C1 segment of cervical spinal cord (tissue), 14 donors: ENCODE data around the gene MTSS2.

Source experiments
- DNase-seq, 14 donors: peaks; one replicate each; lab custom pipeline; 2025; lab: John Stamatoyannopoulos, UW

The MTSS2 gene

DNA sequence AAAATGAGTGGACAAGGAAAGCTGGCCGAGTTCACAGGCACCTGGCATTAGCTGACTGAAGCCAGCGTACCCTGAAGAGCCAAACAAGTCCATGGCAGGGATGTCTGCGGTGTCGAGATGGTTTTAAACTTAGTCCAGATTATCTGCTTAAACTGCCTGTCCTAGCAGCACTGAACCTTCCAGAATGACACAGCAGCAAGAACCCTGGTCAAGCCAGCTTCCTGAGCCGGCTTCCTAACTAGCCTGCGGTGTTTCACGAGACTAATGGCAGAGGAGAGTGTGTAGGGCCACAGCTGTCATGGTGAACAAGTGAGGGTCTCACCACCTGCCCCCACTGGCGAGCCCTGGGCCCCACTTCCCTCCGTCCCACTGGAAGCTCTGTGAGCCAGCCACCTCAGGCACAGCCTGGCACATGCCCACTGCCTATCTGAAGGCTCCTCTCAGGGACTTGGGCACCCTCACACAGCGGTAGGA is 28.8 kb upstream of the MTSS2 start:
- DNase-seq = no peak

DNA sequence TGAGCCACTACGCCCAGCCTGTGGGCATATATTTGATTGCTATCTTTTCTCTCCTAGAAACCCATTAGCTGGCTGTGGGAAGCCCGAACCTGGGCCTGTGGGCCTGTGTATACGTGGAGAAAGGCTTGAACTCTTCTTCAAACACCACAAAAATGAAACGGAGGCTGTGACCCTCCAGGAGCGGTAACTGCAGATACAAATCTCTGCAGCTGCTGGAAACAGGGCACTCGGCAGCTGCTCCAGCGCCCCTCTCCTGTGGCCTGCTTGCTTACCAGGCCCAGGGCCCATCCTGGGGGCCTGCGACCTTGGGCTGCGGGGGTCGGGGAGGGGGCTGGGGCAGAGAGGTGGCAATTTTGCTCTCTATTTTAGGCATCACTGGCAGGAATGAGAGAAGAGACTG is 28.0 kb upstream of the MTSS2 start:
- DNase-seq = no peak

DNA sequence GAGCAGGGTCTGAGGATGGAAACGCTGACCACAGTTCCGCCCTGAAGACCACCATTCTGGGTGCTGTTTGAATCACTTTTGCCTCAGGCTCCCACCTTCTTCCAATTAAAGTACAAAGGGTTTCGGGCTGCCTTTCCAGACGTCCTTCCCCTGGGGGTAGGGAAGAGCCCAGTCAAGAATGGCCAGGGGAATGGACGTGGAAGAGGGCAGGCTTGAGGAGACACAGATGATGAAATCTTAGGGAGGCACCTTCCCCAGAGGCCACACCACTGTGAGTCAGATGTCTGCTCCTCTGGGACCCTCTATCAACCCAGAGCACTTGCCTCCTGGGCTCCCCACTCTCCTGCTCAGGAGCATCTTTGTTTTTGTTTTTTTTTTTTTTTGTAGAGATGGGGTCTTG is 27.5 kb upstream of the MTSS2 start:
- DNase-seq = no peak

DNA sequence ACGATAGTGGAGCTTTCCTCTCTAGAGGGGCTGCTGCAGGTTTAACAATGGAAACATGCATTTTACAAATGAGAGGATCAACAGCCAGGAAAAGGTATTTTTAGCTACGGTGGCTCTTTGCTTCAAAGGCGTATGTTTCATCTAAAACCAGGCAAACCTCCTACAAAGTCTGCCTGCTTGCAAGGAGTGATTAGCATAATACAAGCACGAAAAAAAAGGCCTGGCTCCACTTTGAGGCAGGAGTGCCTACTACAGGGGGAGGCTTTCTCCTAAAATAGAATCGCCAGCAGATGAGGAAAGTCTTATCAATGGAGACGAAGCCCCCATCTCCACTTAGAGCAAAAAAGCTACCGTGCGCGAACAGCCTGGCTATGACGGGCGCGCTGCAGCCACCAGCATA is 27.1 kb upstream of the MTSS2 start:
- peak in 1 of 14 donors; percentile 64 for DNase-seq

DNA sequence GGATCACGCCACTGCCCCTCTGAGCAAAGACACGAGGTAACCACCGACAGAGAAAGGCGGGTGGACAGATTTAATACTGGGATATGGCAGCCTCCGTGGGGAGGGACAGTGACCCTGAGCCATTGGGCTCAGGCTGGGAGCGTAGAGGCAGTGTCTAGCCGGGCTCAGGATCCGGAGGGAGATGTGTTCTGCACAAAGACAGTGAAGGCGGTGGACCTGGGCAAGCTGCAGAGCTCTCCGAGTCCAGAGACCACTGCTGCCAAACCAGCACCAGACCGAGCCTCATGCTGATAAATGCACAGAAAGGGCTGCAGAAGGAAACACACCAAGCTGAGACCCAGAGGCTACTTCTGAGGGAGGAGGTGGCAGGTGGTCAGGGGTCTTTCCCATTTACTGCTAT is 26.5 kb upstream of the MTSS2 start:
- peak in 1 of 14 donors; percentile 54 for DNase-seq

DNA sequence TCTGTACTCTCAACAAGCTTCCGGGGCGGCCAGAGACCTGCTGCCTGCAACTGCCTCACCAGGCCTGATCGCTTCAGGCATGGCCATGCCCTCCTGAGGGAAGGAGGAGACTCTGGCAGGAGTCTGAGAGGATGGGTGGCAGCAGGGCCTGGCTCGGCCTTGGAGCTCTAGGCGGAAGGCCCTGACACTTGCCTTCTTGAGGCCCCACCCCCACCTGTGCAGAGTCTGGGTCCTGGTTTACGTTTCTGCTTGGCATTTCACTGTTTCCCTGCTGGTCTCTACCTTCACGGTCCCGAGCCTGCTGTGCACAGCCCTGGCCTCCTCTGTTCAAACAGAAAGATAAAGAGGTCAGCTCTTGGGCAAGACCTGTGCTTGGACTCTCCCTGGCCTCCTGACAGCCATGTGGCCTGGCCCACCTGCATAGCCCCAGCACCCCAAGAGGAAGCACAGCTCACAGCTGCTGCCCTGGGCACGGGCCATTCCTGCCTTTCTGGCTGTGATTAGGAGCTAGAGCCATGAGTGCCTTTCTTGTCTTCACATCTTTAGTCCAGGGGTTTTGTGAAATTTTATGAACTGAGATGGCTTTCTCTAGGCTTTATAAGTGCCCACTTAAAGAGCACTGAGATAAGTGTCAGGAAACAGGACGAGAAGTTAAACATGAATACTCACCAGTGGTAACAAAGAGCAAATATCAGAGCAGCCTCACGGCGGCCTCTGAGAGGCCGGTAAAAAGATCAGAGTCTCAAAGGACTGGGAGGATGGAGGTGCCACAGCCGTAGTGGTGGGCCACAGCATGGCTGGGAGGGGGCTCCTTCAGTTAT is 25.6 kb upstream of the MTSS2 start:
- DNase-seq = peak in 1 of 14 donors; percentile 62

DNA sequence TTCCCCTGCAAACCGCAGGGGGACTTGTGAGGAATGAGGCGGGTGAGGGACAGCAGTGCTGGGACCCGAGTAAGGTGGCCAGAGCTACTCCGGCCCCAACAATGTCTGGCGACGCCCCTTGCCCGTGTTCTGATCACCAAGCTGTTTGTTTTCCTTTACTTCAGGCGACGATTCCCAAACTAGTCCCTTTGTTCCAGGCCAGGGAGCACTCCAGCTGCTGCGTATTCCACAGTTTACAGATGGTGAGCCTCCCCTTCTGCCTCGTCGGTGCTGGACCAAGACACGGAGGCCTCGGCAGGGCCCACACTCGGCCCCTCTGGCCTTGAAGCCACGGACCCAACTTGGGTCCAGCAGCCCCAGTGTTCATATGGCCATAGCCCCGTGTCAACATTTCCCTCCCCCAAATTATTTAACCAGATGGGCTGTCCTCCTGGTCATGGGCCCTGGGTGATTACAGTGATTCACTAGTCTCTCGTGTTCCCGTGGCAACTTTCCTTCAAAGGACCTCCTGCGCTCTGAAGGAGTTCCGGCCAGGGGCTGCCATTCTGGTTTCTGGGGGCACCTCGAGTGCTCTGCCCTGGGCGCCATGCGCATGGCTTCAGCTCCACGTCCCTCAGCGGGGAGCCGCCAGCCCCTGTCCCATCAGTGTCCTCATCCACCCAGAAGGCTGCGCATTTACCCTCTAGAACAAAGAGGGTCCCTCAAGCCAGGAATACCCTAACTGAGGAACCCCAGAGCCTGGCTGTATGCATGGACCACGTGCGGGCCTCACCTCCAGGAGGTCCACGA is 24.8 kb upstream of the MTSS2 start:
- DNase-seq = no peak

DNA sequence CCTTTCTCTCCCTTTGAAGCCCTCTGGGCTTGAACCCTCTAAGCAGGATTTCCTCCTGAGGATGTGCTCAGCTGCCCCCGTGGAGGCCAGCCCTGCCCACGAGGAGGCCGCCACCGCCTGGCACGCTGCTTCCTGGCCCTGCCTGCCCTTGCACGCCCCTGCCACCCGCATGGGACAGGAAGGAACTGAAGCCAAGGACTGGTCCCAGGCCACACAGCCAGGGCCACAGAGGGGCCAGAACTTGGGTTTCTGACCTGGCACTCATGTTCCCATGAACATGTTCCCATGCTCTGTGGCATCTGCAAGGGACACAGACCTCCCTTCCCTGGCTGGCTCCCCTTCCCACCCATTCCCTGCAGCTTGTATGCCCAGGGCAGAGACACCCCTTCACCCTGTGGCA is 24.1 kb upstream of the MTSS2 start:
- no peak for DNase-seq

DNA sequence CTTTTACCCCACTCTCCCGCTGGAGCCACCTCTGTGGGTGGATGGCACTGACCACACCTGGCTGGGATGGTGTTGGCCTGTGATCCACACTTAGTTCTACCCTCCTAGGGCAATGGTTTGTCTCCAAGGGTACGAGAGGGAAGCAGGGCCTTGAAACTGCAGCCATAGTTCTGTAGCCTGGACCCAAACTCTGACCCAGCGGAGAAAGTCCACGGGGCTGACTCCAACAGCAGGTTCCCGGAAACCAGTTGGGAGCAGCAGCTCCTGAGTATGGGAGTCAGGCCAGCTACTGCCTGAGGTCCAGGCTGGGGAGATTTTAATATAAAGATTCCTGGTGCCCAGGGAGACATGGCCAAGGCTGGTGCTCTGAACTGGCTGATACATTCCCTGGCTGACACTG is 23.6 kb upstream of the MTSS2 start:
- DNase-seq = no peak

DNA sequence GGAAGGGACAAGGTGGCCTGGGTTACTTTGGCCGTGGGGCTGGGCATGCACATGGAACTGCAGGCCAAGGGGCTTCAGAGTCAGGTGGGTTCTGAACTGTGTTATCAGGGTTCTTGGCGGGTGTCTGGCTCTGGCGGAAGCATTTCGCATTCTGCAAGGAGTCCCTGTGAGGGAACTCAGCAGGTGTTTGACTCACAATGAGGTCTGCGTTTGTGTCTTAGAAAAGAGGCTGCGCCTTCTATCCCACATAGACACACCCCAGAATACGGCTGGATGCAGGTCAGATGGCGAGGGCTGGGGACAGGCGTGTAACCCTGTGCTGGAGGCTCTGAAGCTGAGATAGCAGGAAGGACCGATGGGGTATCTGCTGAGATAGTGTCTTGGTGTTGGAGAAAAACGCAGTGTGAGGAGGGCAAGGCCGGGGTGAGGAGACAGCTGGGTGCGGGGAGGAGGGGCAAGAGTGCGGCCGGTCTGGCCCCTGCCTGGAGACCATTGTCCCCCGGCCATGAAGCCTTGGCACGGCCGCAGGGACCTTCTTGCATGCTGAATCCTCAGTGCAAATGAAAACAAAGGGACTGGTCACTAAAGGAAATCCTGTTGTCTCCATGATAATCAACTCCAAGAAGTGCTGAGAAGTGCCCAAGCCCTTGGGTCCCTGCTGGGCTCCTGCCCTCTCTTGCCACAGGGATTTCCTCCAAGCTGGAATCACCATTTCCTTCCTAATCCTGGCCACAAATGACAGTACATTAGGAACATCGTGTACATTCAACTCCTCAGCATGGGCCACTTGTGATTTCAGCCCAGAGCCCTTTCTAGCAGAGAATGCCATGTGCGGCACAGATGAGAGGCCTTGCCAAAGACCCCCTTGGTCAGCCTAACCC is 22.8 kb upstream of the MTSS2 start:
- DNase-seq = peak in 1 of 14 donors; percentile 58

DNA sequence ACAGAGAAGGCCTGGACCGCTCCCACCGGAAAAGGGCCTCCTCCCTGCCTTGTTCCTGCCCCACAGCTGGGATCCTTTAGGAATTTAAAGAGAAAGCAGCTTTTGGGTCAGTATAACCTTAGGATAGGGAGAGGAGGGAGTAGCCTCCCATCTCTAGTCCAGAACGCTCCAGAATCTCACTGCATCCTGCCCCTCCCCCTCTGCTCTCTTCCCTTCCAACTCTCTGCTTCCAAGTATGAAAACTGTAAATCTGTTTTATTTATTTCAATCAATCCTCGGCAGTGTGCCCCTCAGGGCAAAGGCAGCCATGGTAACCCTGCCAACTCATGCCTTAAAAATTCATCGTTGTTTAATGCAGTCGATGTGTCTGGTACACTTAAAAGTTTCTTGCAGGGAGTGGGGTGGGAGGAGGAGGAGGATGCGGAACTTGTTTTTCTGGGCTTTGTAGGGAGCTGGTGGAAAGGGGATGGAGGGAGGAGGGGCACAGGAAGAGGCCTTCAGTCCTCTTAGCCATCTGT is 21.2 kb upstream of the MTSS2 start:
- no peak for DNase-seq

DNA sequence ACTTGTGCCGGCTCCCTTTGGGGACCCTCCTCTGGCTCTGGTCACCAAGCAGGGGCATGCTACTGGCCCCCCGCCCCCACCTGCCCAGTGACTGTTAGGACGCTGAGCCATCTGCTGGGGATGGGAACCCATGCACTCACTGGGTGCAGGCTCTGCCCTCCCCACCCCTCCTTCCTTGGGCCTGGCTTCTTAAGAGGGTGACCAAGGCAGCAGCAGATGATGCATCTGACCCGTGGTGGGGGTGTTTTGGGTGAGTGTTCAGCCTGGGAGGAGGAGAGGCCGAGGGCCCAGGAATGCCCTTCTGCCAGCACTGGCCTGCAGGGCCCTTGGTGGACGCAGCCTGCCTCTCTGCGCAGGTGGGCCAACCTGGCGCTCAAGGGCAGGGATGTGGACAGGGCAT is 19.2 kb upstream of the MTSS2 start:
- DNase-seq = no peak

DNA sequence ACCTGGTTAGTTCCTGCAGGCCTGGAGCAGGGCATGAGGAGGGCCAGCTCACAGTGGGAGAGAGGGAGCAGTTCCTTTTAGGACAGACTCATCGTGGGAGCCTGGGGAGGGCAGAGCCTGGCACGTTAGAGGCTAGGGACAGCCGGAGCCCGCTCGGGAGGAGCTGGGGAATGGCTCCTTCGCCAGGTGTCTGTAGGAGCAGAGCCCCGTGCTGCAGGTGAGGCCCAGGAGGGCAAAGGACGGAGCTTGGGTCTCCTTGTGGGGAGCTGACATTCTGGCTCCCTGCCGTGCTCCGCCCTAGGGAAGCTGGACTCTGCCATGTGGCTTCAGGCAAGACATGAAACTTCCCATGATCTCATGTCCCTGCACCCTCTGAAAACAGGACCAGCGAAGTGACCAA is 18.7 kb upstream of the MTSS2 start:
- peak in 1 of 14 donors; percentile 48 for DNase-seq

DNA sequence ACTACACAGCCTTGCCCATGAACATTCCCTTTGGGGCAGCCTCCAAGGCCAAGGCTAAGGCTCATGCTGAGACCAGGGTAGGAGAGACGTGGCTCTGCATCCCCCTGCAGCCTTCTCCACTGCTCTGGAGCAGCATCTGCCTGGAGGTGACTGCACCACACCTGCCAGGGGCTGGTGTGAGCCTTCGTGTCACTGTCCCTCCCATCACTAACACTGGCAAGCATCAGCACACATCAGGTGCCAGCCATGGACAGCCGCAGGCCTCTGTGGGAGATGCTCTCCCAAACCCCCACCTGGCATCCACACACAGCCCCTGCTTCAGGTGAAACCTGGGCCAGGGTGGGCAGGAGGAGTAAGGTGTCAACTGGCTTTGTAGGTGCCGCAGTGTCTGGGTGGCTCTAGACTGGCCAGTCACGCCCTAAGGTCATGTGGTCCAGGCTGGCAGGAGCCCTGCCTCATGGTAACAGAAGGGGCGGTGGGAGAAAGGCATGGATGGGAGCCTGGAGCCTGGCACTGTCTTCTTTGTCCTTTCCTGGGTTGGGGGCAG is 18.1 kb upstream of the MTSS2 start:
- no peak for DNase-seq

DNA sequence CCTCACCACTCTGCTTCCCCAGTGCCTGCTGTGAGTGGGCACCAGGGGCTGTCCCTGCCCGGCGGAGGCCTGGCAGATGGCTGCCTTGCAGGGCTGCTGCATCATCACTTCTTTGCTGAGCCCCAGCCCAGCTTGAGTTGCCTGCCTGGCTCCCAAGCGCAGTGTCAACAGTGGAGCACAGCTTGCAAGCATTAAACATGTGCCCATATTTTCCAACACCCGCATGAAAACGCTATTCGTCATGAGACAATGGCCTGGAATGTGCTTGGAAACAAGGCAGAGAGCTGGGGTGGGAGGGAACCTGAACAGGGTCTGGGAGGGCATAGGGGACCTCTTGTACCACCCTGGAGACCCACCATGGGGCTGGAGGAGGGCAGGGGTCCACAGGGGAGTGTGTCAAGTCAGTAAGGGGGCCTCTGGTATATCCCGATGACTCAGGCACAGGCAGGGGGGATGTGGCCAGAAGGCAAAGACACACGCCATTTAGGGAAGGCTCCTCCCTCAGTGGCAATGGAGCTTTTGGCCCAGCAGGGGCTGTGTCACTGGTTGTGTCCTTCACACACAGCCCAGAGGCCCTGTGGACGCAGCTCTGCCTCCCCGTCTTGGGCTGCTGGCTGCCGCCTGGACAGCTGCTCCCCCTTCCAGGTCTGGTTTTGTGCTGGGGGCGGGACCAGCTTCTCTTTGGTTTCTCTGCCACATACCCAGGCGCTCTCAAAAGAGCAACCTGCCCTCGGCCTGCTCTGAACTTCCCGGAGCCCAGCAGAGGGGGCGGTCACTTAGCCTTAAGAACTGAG is 17.4 kb upstream of the MTSS2 start:
- DNase-seq = peak in 3 of 14 donors; percentile 22 to 86 (median 47)

DNA sequence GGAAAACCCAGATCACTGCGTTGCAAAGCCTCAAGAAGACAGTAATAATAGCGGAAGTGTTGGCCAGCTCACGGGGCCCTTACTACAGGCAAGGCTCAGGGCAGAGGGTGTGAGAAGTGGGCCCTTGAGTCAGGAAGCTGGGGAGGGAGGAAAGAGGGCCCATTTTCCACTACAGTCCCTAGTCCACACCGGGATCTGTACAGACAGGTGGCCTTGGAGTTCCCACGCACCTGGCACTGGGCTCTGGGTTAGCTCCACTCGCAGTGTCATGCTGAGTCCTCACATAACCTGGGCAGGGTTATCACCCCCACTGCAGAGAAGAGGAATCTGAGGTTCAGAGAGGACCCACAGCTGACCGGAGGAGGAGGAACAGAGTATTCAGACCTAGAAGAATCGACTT is 16.8 kb upstream of the MTSS2 start:
- DNase-seq = no peak

DNA sequence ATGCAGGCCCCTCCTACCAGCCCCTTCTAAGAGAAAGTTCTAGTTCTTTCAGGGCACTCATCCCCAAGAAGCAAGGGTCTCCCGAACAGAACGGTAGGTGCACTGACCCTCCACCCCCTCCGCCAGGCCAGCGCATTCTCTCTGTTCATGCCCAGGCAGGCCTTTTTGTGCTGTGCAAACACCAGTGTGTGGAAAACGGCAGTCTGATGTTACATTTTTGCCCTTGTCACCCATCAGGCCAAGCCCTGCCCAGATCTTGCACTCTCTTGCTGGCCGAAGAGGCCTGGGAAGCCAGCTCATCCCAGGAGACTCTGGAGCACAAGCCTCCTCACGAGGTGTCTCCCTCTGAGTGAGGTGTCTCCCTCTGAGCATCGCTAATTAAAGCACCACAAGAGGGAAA is 16.1 kb upstream of the MTSS2 start:
- DNase-seq = no peak

DNA sequence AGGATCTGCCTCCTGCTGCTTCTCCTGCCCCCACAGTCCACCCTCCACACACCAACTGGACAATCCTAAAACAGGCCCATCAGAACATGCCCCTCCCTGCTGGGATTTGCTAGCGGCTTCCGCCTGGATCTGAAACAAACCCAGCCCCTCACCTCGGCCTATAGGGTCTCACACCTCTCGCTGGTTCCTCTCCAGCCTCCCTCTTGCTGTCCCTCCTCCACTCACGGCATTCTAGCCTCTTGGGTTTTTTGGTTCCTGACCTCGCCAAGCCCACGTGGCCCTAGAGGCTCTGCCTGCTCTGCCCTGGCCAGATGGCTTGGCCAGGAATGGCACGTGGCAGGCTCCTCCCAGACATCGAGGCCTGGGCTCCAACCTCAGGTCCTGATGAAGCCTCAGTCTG is 15.7 kb upstream of the MTSS2 start:
- DNase-seq = no peak

DNA sequence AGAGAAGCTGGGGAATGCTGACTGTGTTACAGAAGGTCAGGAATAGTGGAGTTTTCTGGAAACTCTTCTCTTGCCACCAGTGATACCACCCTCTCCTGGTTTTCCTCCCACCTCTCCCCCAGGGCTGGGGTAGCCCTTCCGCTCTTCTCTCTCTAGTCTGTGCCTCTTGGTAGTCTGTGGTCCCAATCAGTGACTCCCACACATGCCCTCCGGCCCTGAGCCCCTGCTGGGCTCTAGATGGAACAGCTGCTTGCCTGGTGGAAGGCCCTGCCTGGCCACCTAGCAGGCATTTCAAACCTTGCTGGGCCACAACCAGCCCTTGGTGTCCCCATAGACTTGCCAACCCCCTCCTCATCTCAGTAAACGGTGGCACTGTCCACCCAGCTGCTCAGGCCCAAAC is 15.2 kb upstream of the MTSS2 start:
- peak in 1 of 14 donors; percentile 38 for DNase-seq
